GM18867 (cell line): Measurements from ENCODE around the gene LRP1B.

Experiments
- ATAC-seq: cut with Tn5 transposase; IDR thresholded peaks from one replicate; pipeline ENCODE4 v1.9.1; 2021; ENCODE audit warnings: mild to moderate bottlenecking, moderate library complexity; ENCODE audit not compliant: unreplicated experiment

Gene LRP1B

DNA sequence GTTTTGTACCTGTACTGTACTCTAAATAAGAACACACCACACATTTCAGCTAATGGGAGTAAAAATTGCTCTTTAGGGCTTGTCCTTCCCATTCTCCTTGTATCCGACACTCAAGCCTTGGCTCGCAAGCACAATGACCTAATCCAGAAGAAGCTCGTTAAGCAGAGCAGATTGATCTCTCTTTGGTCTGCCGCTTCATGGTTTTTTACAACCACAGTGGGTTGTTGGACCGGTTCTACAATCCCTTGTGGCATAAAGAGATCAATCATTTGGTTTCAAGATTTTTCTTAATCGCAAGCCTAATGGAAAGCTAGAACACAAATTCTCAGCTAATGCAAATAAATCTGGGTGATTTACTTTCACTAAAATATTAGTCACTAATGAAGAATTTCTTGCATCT lies 662.1 kb downstream of the LRP1B start:
- ATAC-seq = no peak

DNA sequence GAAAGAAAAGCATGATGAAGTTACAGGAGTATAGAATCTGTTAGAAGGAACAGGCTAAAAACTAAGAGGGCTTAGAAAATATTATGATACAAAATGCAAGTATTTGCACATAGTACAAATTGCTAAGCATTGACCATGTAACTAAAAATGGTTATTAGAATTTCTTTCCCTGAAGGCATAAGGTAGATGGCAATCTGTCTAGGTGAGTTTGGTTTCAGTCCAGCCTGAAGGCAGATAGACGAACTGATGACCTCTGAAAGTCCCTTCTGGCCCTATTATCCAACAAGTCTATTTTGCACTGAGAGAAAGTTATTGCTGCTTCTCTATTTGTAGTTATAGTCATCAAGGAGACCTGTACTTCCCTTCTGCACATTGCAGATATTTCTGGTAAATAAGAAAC lies 663.5 kb downstream of the LRP1B start:
- ATAC-seq = no peak

- ATAC-seq = no peak
Observed at GRCh38 chr2:141464995-141465394, 665.8 kb downstream of the LRP1B start.

DNA sequence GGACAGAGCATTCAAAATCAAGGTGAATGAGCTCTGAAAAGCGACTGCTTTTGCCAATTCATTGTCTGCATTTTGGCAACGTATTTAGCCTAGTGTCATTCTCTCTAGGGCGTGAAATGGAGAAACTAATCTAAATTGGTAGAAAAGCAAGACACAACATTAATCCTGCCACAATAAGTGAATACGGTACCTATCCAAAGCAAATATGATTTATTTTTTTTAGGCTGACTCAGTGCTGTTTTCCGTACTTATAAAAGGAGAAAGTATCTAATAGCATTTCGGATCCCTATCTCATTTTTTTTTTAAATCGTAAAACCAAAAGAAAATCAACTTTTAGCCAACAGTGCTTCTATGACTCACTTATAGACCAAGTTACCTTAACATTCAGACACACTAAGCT lies 672.5 kb downstream of the LRP1B start:
- ATAC-seq = no peak

DNA sequence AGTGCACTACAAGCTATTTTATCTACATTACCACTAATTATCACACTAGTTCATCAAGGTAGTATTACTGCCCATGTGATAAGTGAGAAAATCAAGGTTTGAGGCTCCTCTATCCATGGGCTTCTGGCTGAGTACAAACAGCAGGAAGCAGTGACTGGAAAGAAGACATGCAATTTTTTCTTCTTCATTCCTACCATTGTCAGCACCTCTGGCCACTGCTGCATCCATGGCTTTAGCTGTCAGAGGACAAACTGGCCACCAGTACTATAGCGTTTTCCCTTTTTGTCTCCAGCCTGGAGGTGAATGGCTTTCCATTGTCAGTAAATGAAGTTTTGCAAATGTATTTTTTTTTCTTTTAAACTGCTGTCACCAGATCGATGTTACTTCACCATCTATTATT lies 674.9 kb downstream of the LRP1B start:
- no peak for ATAC-seq

DNA sequence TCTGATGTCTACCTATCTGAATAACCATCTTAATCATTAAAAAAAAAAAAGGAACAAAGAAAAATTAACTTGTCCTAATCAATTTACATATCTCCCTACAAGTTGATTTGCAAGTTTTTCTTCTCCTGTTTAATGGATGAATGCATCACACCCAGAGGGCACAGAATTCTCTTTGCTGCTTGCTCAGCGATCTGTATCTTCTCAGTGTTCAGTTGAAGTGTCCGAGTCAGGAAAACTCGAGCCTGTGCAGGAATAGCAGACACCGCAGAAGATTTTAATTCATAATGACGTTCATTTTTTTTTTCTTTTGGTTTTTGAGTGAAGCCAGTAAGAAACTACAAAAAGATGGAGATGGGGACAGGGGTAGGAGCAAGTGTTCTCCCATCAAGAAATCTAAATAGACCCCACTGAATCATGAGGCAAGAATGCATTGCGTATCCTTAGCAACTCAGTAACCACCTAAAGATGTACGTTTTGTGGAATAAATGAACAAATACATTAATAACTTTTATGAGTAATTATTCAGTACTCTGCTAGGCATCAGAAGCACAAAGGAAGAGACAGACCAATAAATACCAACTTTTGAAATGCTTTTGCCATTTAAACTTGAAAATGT lies 675.5 kb downstream of the LRP1B start:
- no peak for ATAC-seq

- ATAC-seq = no peak
Observed at GRCh38 chr2:141440072-141440635, 690.7 kb downstream of the LRP1B start.

GRCh38 chr2:141439524-141439923 lies 691.3 kb downstream of the LRP1B start:
- ATAC-seq = no peak

- ATAC-seq = no peak
Observed at GRCh38 chr2:141438536-141438935, 692.3 kb downstream of the LRP1B start.

- no peak for ATAC-seq
Observed at GRCh38 chr2:141437521-141437920, 693.3 kb downstream of the LRP1B start.

- no peak for ATAC-seq
Observed at GRCh38 chr2:141423124-141423523, 707.7 kb downstream of the LRP1B start.

DNA sequence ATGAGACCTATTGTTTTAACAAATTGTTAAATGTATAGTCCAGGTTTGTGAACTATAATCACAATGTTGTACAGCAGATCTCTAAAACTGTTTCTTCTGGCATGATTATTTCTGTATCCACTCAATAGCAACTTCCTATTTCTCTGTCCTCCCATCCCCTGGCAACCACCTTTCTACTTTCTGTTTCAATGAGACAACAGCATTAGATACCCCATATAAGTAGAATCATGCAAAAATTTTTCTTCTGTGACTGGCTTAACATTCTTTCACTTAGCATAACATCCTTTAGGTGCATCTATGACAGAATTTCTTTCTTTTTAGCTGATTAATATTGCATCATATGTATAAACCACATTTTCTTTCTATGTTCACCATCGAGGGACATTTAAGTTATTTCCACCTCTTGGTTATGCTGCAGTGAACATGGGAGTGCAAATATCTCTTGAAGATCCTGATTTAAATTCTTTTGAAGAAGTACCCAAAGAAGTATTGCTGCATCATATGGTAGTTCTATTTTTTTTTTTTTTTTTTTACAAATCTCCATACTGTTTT lies 713.5 kb downstream of the LRP1B start:
- no peak for ATAC-seq

- ATAC-seq = no peak
Observed at GRCh38 chr2:141411419-141411818, 719.4 kb downstream of the LRP1B start.

GRCh38 chr2:141399270-141399669 lies 731.5 kb downstream of the LRP1B start:
- no peak for ATAC-seq

- no peak for ATAC-seq
Observed at GRCh38 chr2:141393214-141393545, 737.6 kb downstream of the LRP1B start.

DNA sequence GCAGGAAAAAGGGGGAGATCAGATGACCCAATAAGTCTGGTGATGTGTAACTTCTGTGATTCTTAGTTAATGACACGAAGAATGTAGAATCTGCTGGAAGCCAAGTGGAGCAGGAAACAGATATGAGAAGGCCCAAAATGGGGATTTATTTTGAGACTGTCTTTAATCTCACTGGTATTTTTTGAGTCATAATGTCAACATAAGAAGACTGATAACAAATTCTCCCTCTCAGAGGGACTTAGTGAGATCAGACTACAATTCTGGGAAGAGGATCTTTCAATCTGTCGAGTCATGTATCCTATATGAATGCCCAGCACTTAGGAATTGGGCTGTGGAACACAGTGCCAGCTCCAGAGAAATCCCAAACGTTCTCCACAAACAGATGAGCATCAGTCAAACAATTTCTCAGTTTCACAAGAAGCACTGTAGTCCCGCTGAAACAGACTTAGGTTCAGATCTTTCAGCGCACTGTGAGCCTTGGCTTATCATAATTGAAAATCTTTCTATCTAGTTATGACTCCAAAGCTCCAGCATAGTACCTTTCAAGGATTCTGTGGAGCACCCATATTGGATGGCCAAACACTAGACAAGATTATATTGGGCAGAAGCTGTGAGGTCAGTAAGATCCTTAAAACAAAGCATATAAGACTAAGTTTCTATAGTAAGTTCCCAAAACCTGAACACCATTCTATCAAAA lies 738.2 kb downstream of the LRP1B start:
- no peak for ATAC-seq

- ATAC-seq = no peak
Observed at GRCh38 chr2:141386168-141386567, 744.6 kb downstream of the LRP1B start.

- no peak for ATAC-seq
Observed at GRCh38 chr2:141384676-141385075, 746.1 kb downstream of the LRP1B start.

GRCh38 chr2:141381946-141382345 lies 748.9 kb downstream of the LRP1B start:
- ATAC-seq = no peak

GRCh38 chr2:141380008-141380979 lies 750.5 kb downstream of the LRP1B start:
- ATAC-seq = no peak

- no peak for ATAC-seq
Observed at GRCh38 chr2:141364821-141365220, 766.0 kb downstream of the LRP1B start.
